Measurements from ENCODE around the gene TAS1R2. TPM values are rescaled to one million over a fixed set of nuclear protein-coding genes. Genes with fewer than 3 reads are reported as not detected.

The TAS1R2 gene
- polyA plus RNA-seq, 2 of the 4 experiments (the other 2 are of a cell fraction) = not detected

DNA sequence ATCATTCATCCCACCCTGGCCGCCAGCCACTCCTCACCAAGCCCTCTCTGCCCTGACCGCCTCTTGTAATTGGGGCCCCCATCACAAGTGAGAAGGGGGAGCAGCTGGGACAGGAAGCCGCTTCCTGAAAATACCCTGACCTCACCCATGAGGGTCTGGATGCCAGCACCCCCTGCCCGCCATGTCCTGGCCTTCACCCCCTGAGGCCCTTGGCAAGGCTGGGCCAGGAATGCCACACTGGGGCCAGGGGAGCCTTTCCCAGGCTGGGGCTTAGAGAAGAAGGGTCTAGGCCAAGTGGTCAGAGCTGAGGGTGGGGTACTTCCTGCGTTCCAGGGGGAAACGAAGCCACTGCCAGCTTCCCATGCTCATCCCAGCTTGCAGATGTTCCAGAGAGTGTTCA lies 60.5 kb downstream of the TAS1R2 start:
- H3K4me1 ChIP-seq = no peaks in the 10 kb centered on the region
- FAIRE-seq (no peak), DNase-seq (ENCODE audit: low read depth in 1 of 2, low spot score in 1 of 2) (no peak), ATAC-seq (no peak)
- POLR2A ChIA-PET = no interaction called here
- no peak overlapping the region for H3K4me2 ChIP-seq
- TF ChIP-seq HOXB13 (CRISPR knock-in tag; IDR thresholded peaks at IDR 0.05; ENCODE audit: low read depth) (no peak), ZSCAN20 (CRISPR knock-in tag; IDR thresholded peaks at IDR 0.05) (no peak), POLR2A (IDR thresholded peaks at IDR 0.05; ENCODE audit: low read length) (no peak), BHLHE40 (IDR thresholded peaks at IDR 0.05; ENCODE audit: low read depth, low read length) (no peak), PHF8 (IDR thresholded peaks at IDR 0.05; ENCODE audit: borderline replicate concordance, low read depth) (no peak), RARB (CRISPR knock-in tag; IDR thresholded peaks at IDR 0.05) (no peak), GATA3 (IDR thresholded peaks at IDR 0.05; ENCODE audit: borderline replicate concordance) (no peak), HOXA7 (CRISPR knock-in tag; IDR thresholded peaks at IDR 0.05) (no peak), EHMT2 (IDR thresholded peaks at IDR 0.05; ENCODE audit: low read depth) (no peak)
- TF ChIP-seq, protein P1, sequence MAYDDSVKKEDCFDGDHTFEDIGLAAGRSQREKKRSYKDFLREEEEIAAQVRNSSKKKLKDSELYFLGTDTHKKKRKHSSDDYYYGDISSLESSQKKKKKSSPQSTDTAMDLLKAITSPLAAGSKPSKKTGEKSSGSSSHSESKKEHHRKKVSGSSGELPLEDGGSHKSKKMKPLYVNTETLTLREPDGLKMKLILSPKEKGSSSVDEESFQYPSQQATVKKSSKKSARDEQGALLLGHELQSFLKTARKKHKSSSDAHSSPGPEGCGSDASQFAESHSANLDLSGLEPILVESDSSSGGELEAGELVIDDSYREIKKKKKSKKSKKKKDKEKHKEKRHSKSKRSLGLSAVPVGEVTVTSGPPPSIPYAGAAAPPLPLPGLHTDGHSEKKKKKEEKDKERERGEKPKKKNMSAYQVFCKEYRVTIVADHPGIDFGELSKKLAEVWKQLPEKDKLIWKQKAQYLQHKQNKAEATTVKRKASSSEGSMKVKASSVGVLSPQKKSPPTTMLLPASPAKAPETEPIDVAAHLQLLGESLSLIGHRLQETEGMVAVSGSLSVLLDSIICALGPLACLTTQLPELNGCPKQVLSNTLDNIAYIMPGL (CRISPR knock-in tag; IDR thresholded peaks at IDR 0.05; ENCODE audit: borderline replicate concordance) = no peak
- TF ChIP-seq, protein P2, sequence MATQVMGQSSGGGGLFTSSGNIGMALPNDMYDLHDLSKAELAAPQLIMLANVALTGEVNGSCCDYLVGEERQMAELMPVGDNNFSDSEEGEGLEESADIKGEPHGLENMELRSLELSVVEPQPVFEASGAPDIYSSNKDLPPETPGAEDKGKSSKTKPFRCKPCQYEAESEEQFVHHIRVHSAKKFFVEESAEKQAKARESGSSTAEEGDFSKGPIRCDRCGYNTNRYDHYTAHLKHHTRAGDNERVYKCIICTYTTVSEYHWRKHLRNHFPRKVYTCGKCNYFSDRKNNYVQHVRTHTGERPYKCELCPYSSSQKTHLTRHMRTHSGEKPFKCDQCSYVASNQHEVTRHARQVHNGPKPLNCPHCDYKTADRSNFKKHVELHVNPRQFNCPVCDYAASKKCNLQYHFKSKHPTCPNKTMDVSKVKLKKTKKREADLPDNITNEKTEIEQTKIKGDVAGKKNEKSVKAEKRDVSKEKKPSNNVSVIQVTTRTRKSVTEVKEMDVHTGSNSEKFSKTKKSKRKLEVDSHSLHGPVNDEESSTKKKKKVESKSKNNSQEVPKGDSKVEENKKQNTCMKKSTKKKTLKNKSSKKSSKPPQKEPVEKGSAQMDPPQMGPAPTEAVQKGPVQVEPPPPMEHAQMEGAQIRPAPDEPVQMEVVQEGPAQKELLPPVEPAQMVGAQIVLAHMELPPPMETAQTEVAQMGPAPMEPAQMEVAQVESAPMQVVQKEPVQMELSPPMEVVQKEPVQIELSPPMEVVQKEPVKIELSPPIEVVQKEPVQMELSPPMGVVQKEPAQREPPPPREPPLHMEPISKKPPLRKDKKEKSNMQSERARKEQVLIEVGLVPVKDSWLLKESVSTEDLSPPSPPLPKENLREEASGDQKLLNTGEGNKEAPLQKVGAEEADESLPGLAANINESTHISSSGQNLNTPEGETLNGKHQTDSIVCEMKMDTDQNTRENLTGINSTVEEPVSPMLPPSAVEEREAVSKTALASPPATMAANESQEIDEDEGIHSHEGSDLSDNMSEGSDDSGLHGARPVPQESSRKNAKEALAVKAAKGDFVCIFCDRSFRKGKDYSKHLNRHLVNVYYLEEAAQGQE (IDR thresholded peaks at IDR 0.05) = no peak
- H3K4me3 ChIP-seq = no peak overlapping the region
- 88% methylated on average over 6 of the region's 6 CpGs for WGBS (ENCODE audit: missing lambda C conversion rate)
- H3K27ac ChIP-seq = no peak overlapping the region
- no peaks in the 10 kb centered on the region for H3K9me3 ChIP-seq
- CTCF ChIA-PET = no interaction called here

DNA sequence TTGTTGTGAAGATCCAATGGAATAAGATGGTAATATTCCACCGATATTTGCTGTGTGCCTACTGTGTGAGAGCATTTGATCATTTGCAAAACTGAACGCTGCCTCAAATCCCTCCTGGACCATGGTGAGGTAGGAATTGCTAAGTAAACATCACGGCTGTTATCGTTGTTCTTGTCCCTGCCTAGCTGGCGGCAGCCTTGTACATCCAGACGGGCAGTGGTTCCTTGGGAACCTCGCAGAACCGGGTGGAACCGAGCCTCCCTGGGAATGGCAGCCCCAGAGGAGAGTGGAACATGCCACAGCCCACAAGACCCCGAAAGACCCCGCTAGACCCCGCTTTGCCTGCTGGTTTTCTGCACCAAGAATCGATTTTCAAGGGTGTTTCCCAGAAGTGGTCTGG lies 60.9 kb downstream of the TAS1R2 start:
- no peak for DNase-seq (ENCODE audit: low read depth in 1 of 2, low spot score in 1 of 2)
- no peaks in the 10 kb centered on the region for H3K9me3 ChIP-seq
- CTCF ChIA-PET = no interaction called here
- H3K27ac ChIP-seq = no peak overlapping the region
- no peak for FAIRE-seq
- WGBS (ENCODE audit: missing lambda C conversion rate) = 56% methylated on average over 10 of the region's 13 CpGs
- POLR2A ChIA-PET = no interaction called here
- no peak overlapping the region for H3K4me3 ChIP-seq
- H3K4me1 ChIP-seq = no peaks in the 10 kb centered on the region
- no peak for ATAC-seq
- no peak overlapping the region for H3K4me2 ChIP-seq
- TF ChIP-seq, protein P3, sequence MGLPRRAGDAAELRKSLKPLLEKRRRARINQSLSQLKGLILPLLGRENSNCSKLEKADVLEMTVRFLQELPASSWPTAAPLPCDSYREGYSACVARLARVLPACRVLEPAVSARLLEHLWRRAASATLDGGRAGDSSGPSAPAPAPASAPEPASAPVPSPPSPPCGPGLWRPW (IDR thresholded peaks at IDR 0.05) = no peak
- TF ChIP-seq MAFK (IDR thresholded peaks at IDR 0.05; ENCODE audit: partially characterized antibody) (no peak), FOXS1 (CRISPR knock-in tag; IDR thresholded peaks at IDR 0.05) (no peak), RFX5 (IDR thresholded peaks at IDR 0.05) (no peak)
- TF ChIP-seq, protein P4, sequence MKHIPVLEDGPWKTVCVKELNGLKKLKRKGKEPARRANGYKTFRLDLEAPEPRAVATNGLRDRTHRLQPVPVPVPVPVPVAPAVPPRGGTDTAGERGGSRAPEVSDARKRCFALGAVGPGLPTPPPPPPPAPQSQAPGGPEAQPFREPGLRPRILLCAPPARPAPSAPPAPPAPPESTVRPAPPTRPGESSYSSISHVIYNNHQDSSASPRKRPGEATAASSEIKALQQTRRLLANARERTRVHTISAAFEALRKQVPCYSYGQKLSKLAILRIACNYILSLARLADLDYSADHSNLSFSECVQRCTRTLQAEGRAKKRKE (CRISPR knock-in tag; IDR thresholded peaks at IDR 0.05; ENCODE audit: low read depth) = no peak

DNA sequence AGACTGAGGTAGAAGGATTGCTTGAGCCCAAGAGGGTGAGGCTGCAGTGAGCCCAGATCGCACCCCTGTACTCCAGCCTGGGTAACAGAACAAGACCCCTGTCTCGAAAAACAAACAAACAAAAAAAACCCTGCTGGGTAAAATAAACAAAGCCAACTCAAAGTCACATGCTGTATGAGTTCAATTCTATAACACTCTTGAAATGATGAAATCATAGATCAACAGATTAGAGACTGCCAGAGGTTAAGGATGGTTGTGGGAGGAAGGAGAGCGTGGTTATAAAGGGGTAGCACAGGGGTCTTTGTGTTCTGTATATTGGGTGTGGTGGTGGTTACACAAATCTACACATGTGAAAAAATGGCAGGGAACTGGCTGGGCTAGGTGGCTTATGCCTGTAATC lies 62.5 kb downstream of the TAS1R2 start:
- POLR2A ChIA-PET = no interaction called here
- no peak for TF ChIP-seq MAFK (IDR thresholded peaks at IDR 0.05; ENCODE audit: partially characterized antibody)
- no peak for TF ChIP-seq EHF (CRISPR knock-in tag; IDR thresholded peaks at IDR 0.05)
- TF ChIP-seq NFE2L2 (conservative IDR thresholded peaks at IDR 0.05; ENCODE audit: low read length) = no peak
- TF ChIP-seq, protein P5, sequence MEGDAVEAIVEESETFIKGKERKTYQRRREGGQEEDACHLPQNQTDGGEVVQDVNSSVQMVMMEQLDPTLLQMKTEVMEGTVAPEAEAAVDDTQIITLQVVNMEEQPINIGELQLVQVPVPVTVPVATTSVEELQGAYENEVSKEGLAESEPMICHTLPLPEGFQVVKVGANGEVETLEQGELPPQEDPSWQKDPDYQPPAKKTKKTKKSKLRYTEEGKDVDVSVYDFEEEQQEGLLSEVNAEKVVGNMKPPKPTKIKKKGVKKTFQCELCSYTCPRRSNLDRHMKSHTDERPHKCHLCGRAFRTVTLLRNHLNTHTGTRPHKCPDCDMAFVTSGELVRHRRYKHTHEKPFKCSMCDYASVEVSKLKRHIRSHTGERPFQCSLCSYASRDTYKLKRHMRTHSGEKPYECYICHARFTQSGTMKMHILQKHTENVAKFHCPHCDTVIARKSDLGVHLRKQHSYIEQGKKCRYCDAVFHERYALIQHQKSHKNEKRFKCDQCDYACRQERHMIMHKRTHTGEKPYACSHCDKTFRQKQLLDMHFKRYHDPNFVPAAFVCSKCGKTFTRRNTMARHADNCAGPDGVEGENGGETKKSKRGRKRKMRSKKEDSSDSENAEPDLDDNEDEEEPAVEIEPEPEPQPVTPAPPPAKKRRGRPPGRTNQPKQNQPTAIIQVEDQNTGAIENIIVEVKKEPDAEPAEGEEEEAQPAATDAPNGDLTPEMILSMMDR (IDR thresholded peaks at IDR 0.05) = no peak
- TF ChIP-seq CBX2 (IDR thresholded peaks at IDR 0.05; ENCODE audit: borderline replicate concordance, low read depth) = no peak
- TF ChIP-seq, protein P6, sequence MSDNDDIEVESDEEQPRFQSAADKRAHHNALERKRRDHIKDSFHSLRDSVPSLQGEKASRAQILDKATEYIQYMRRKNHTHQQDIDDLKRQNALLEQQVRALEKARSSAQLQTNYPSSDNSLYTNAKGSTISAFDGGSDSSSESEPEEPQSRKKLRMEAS (IDR thresholded peaks at IDR 0.05) = no peak
- TF ChIP-seq EP300 (IDR thresholded peaks at IDR 0.05) = no peak
- no peak for TF ChIP-seq FOSB (CRISPR knock-in tag; IDR thresholded peaks at IDR 0.05)
- TF ChIP-seq, protein P7, sequence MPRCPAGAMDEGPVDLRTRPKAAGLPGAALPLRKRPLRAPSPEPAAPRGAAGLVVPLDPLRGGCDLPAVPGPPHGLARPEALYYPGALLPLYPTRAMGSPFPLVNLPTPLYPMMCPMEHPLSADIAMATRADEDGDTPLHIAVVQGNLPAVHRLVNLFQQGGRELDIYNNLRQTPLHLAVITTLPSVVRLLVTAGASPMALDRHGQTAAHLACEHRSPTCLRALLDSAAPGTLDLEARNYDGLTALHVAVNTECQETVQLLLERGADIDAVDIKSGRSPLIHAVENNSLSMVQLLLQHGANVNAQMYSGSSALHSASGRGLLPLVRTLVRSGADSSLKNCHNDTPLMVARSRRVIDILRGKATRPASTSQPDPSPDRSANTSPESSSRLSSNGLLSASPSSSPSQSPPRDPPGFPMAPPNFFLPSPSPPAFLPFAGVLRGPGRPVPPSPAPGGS (IDR thresholded peaks at IDR 0.05) = no peak
- TF ChIP-seq MYC (IDR thresholded peaks at IDR 0.05; ENCODE audit: borderline replicate concordance, low read length) = no peak
- TF ChIP-seq FOSL2 (IDR thresholded peaks at IDR 0.05) = no peak
- no peak for TF ChIP-seq FOSL2 (CRISPR knock-in tag; IDR thresholded peaks at IDR 0.05)

More for the DNA sequence above, 62.5 kb downstream of the TAS1R2 start:
- 50% methylated on average over 3 of the region's 3 CpGs for WGBS (ENCODE audit: missing lambda C conversion rate)
- DNase-seq (ENCODE audit: low read depth in 1 of 2, low spot score in 1 of 2) (no peak), FAIRE-seq (no peak), ATAC-seq (no peak)
- no peaks in the 10 kb centered on the region for H3K4me1 ChIP-seq
- H3K4me3 ChIP-seq = no peak overlapping the region
- H3K27ac ChIP-seq = no peak overlapping the region
- H3K9me3 ChIP-seq = no peaks in the 10 kb centered on the region
- no peak overlapping the region for H3K4me2 ChIP-seq
- CTCF ChIA-PET = interaction anchor here (4.0 kb wide), 1 partner anchor 200 kb away, joined by 18 read pairs; no protein-coding TSS in a partner anchor

Measured in A549 (cell line).